GM12873 (cell line): ENCODE results near the gene MAPKAPK5.

ENCODE experiments used
- TF ChIP-seq, protein P1 (sequence below): IDR thresholded peaks from 2 replicates; pipeline ENCODE4 v1.5.1; 2012; ENCODE audit warnings: low read depth, mild to moderate bottlenecking, moderate library complexity, low read length, control low read depth; ENCODE audit not compliant: insufficient read depth; ENCODE audit errors: missing control alignments

The MAPKAPK5 gene

DNA sequence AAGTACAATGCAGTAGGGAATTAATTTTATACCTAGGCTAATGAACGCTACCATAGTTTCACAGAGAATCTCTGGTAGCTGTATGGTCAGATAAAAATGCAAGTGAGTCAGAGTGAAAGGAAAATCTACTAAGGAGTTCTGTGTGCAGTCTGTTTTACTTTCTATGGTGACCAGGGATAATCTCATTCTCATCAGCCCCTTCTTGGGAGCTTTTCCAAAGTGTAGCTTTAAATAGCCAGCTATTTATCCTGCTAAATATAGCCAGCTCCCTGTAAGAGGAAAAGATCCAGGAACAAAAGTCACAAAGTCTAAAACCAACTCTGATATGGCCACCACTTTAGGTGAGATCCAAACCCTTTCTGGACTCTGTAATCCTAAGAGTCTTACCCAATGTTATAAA, 95.4 kb downstream of the MAPKAPK5 start:
- TF ChIP-seq, protein P1, sequence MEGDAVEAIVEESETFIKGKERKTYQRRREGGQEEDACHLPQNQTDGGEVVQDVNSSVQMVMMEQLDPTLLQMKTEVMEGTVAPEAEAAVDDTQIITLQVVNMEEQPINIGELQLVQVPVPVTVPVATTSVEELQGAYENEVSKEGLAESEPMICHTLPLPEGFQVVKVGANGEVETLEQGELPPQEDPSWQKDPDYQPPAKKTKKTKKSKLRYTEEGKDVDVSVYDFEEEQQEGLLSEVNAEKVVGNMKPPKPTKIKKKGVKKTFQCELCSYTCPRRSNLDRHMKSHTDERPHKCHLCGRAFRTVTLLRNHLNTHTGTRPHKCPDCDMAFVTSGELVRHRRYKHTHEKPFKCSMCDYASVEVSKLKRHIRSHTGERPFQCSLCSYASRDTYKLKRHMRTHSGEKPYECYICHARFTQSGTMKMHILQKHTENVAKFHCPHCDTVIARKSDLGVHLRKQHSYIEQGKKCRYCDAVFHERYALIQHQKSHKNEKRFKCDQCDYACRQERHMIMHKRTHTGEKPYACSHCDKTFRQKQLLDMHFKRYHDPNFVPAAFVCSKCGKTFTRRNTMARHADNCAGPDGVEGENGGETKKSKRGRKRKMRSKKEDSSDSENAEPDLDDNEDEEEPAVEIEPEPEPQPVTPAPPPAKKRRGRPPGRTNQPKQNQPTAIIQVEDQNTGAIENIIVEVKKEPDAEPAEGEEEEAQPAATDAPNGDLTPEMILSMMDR: no peak

DNA sequence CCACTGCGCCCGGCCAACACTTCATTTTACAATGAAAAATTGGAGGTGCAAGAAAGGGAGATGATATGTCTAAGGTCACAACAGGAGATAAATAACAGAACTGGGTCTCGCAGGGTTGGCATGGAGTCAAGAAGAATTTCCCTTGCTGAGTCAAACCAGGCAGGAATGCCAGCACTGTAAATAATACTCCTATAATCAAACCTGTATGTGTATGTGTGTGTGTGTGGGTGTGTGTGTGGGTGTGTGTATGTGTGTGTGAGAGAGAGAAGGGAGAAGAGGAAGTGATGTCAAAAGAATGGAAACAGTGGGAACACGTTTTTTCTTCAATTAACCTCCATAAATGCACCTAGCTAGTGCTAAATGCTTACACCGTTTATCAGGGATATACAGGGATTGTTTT, 100.5 kb downstream of the MAPKAPK5 start:
- TF ChIP-seq, protein P1: no peak

DNA sequence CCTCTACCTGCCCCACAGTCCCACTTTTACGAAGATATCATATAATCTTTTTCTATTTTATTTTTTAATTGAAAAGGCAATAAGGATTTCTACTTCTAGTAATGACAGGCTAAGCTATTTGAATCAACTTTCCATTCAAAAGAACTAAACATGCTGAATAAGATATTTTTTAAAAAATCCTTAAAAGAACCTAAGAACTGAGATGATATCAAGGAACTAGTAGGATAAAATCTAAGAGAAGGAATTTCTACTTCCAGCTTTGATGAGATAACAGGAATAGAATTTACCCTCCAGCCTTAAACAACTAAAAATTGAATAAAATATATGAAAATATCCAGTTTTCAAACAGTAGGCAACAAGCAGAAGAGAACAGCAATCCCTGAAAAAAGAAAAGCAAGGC, 101.9 kb downstream of the MAPKAPK5 start:
- TF ChIP-seq, protein P1: no peak
